Measurements from ENCODE around the gene PFN4.

DNA sequence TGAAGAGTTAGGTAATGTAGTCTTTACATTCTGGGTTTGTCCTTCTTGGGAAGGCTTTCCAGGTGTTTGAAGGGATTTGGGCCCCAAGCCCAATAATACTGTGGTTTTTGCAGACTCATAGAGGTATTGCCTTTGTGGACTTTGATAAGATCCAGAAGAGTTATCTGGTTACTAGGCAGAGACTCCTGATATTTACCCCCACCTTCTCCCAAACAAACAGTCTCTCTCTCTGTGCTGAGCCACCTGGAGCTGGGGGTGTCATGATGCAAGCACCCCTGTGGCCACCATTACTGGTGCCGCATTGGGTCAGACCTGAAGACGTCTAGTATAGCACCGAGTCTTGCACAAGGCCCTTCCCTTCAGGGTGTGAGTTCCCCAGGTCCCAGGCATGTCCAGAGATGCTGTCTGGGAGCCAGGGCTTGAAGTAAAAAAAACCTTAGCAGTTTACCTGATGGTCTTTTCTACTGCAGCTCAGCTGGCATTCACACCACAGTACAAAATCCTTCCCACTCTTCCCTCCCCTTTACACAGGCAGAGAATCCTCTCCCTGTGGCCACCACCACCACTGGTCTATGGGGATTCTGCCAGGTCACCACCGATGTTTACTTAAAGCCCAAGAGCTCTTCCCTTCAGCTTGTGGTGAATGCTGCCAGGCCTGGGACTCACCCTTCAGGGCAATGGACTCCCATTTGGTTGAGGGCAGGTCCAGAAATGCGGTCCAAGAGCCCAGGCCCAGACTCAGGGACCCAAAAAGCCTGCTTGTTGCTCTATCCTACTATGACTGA is 29.5 kb upstream of the PFN4 start:
- TF ChIP-seq, protein P1, sequence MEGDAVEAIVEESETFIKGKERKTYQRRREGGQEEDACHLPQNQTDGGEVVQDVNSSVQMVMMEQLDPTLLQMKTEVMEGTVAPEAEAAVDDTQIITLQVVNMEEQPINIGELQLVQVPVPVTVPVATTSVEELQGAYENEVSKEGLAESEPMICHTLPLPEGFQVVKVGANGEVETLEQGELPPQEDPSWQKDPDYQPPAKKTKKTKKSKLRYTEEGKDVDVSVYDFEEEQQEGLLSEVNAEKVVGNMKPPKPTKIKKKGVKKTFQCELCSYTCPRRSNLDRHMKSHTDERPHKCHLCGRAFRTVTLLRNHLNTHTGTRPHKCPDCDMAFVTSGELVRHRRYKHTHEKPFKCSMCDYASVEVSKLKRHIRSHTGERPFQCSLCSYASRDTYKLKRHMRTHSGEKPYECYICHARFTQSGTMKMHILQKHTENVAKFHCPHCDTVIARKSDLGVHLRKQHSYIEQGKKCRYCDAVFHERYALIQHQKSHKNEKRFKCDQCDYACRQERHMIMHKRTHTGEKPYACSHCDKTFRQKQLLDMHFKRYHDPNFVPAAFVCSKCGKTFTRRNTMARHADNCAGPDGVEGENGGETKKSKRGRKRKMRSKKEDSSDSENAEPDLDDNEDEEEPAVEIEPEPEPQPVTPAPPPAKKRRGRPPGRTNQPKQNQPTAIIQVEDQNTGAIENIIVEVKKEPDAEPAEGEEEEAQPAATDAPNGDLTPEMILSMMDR (IDR thresholded peaks at IDR 0.05; ENCODE audit: poor library complexity, severe bottlenecking), result no peak
- no peak for TF ChIP-seq POLR2AphosphoS5 (IDR thresholded peaks at IDR 0.05)
- TF ChIP-seq, protein P2, sequence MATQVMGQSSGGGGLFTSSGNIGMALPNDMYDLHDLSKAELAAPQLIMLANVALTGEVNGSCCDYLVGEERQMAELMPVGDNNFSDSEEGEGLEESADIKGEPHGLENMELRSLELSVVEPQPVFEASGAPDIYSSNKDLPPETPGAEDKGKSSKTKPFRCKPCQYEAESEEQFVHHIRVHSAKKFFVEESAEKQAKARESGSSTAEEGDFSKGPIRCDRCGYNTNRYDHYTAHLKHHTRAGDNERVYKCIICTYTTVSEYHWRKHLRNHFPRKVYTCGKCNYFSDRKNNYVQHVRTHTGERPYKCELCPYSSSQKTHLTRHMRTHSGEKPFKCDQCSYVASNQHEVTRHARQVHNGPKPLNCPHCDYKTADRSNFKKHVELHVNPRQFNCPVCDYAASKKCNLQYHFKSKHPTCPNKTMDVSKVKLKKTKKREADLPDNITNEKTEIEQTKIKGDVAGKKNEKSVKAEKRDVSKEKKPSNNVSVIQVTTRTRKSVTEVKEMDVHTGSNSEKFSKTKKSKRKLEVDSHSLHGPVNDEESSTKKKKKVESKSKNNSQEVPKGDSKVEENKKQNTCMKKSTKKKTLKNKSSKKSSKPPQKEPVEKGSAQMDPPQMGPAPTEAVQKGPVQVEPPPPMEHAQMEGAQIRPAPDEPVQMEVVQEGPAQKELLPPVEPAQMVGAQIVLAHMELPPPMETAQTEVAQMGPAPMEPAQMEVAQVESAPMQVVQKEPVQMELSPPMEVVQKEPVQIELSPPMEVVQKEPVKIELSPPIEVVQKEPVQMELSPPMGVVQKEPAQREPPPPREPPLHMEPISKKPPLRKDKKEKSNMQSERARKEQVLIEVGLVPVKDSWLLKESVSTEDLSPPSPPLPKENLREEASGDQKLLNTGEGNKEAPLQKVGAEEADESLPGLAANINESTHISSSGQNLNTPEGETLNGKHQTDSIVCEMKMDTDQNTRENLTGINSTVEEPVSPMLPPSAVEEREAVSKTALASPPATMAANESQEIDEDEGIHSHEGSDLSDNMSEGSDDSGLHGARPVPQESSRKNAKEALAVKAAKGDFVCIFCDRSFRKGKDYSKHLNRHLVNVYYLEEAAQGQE (IDR thresholded peaks at IDR 0.05; ENCODE audit: borderline replicate concordance), result no peak
- no peak for TF ChIP-seq RAD21 (conservative IDR thresholded peaks at IDR 0.05)
- no peak for TF ChIP-seq EZH2 (IDR thresholded peaks at IDR 0.05; ENCODE audit: borderline replicate concordance, insufficient read depth, low read length, poor library complexity, severe bottlenecking)

All from neural cell (in vitro differentiated cells).